ENCODE data around the gene IL1A. TPM values are rescaled to one million over a fixed set of nuclear protein-coding genes. Genes with fewer than 3 reads are reported as not detected.
A peak's percentile ranks its signal among the peaks of the same experiment; 100 is the strongest.

Gene IL1A
- total RNA-seq, 1 donor from 2014 or later: 1.9 TPM

GRCh38 chr2:112827604-112828185 is 43.4 kb upstream of the IL1A start:
- Histone ChIP-seq H3K27ac (no peak overlapping the region), H3K27me3 (no peaks in the 10 kb centered on the region), H3K9me3 (no peaks in the 10 kb centered on the region), H3K4me1 (no peaks in the 10 kb centered on the region), H3K36me3 (no peaks in the 10 kb centered on the region), H3K4me3 (no peak overlapping the region)
- TF ChIP-seq, protein P1, sequence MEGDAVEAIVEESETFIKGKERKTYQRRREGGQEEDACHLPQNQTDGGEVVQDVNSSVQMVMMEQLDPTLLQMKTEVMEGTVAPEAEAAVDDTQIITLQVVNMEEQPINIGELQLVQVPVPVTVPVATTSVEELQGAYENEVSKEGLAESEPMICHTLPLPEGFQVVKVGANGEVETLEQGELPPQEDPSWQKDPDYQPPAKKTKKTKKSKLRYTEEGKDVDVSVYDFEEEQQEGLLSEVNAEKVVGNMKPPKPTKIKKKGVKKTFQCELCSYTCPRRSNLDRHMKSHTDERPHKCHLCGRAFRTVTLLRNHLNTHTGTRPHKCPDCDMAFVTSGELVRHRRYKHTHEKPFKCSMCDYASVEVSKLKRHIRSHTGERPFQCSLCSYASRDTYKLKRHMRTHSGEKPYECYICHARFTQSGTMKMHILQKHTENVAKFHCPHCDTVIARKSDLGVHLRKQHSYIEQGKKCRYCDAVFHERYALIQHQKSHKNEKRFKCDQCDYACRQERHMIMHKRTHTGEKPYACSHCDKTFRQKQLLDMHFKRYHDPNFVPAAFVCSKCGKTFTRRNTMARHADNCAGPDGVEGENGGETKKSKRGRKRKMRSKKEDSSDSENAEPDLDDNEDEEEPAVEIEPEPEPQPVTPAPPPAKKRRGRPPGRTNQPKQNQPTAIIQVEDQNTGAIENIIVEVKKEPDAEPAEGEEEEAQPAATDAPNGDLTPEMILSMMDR (IDR thresholded peaks at IDR 0.05): no peak
- ATAC-seq (no peak), DNase-seq (no peak)
- intact Hi-C loops (cut with DNase I): no loop called here

- DNase-seq: no peak
- no peak for ATAC-seq
- H3K4me1 ChIP-seq: no peaks in the 10 kb centered on the region
- intact Hi-C loops (cut with DNase I): no loop called here
- TF ChIP-seq, protein P1 (IDR thresholded peaks at IDR 0.05): no peak
- no peaks in the 10 kb centered on the region for H3K27me3 ChIP-seq
- H3K27ac ChIP-seq: no peak overlapping the region
- no peaks in the 10 kb centered on the region for H3K9me3 ChIP-seq
- no peaks in the 10 kb centered on the region for H3K36me3 ChIP-seq
- no peak overlapping the region for H3K4me3 ChIP-seq
Measured at GRCh38 chr2:112827009-112827408, 42.7 kb upstream of the IL1A start.

GRCh38 chr2:112825706-112826105 is 41.4 kb upstream of the IL1A start:
- Histone ChIP-seq H3K36me3 (no peaks in the 10 kb centered on the region), H3K9me3 (no peaks in the 10 kb centered on the region), H3K27ac (no peak overlapping the region), H3K27me3 (no peaks in the 10 kb centered on the region), H3K4me3 (no peak overlapping the region), H3K4me1 (no peaks in the 10 kb centered on the region)
- no peak for ATAC-seq
- TF ChIP-seq, protein P1 (IDR thresholded peaks at IDR 0.05): no peak
- no peak for DNase-seq
- intact Hi-C loops (cut with DNase I): no loop called here

GRCh38 chr2:112824694-112825085 is 40.4 kb upstream of the IL1A start:
- no peaks in the 10 kb centered on the region for H3K4me1 ChIP-seq
- no peaks in the 10 kb centered on the region for H3K27me3 ChIP-seq
- no peak overlapping the region for H3K27ac ChIP-seq
- H3K4me3 ChIP-seq: no peak overlapping the region
- H3K9me3 ChIP-seq: no peaks in the 10 kb centered on the region
- no peak for DNase-seq
- intact Hi-C loops (cut with DNase I): no loop called here
- no peak for ATAC-seq
- H3K36me3 ChIP-seq: no peaks in the 10 kb centered on the region
- TF ChIP-seq, protein P1 (IDR thresholded peaks at IDR 0.05): no peak

- intact Hi-C loops (cut with DNase I): no loop called here
- TF ChIP-seq, protein P1 (IDR thresholded peaks at IDR 0.05): no peak
- H3K36me3 ChIP-seq: no peaks in the 10 kb centered on the region
- no peaks in the 10 kb centered on the region for H3K27me3 ChIP-seq
- no peak overlapping the region for H3K27ac ChIP-seq
- DNase-seq (no peak), ATAC-seq (peak; percentile 42)
- no peaks in the 10 kb centered on the region for H3K9me3 ChIP-seq
- H3K4me1 ChIP-seq: no peaks in the 10 kb centered on the region
- H3K4me3 ChIP-seq: no peak overlapping the region
Measured at GRCh38 chr2:112821682-112822081, 37.4 kb upstream of the IL1A start.

DNA sequence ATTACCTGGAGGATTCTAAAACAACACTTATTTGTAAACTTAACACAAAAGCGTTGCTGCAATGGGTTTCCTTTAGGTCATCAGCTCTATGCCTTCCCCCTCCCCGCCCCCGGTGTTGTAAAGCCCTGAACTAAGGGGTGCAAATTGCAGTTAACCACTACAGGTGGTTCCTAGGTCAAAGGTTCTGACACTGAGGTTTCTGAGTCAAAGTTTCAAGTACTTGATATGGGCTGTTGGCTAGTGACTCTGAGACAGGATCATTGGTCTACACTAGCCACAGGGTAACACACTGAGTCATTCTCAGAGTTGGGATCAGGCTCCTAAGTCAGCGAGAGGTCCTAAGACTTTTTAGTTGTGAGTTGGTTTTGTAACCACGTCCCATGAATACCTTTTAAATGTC is 36.8 kb upstream of the IL1A start:
- Histone ChIP-seq H3K4me3 (no peak overlapping the region), H3K27ac (no peak overlapping the region), H3K36me3 (no peaks in the 10 kb centered on the region), H3K27me3 (no peaks in the 10 kb centered on the region), H3K9me3 (no peaks in the 10 kb centered on the region), H3K4me1 (no peaks in the 10 kb centered on the region)
- intact Hi-C loops (cut with DNase I): no loop called here
- no peak for DNase-seq
- TF ChIP-seq, protein P1 (IDR thresholded peaks at IDR 0.05): no peak
- no peak for ATAC-seq
